Stimulated activated CD8-positive, alpha-beta memory T cell treated with anti-CD3 and anti-CD28 coated beads, Interleukin-4, amount 100 ng/mL, for 48 hours (primary cell): ENCODE measurements around the gene SLC2A6.
A peak's percentile ranks its signal among the peaks of the same experiment; 100 is the strongest.

ENCODE experiments used
- DNase-seq: peaks from one replicate; pipeline ENCODE4 v3.0.0-alpha.2; 2020

Gene SLC2A6

DNA sequence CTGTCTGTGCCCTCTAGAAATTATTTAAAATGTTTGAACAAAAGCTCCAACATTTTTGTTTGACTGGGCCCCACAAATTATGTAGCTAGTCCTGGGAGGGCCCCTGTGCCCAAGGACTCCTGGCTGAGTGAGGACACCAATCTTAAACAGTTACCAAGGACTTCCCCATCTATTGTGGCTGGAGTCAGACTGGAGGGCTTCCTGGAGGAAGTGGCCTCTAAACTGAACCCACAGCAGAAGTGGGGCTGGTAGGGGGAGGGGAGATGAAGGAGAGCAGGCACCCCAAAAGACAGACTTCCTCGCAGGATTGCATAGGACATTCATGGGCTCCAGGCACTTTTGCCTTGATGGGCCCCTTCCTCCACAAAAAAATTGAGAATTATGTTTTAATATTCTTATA is 48.7 kb downstream of the SLC2A6 start:
- DNase-seq, result no peak

GRCh38 chr9:133429641-133430161 is 49.2 kb downstream of the SLC2A6 start:
- DNase-seq, result peak; percentile 38

DNA sequence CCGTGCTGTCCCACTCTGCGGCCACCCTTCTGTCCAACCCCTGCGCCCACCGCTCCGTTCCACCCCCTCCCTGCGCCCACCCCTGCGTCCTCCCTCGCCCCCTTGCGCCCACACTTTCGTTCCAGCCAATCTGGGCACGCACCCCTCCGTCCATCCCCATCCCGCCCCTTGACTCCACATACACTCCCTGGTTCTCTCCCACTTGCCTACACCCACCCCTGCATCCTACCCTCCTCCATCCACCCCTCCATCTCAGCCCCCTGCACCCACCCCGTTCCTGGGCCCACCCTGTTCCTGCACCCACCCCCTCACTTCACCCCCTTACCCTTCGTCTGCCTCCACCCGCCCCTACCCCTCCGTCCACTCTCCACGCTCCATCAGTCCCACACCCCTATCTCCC is 49.7 kb downstream of the SLC2A6 start:
- no peak for DNase-seq

- no peak for DNase-seq
Observed at GRCh38 chr9:133428617-133429101, 50.2 kb downstream of the SLC2A6 start.

- no peak for DNase-seq
Observed at GRCh38 chr9:133427658-133428348, 51.1 kb downstream of the SLC2A6 start.

DNA sequence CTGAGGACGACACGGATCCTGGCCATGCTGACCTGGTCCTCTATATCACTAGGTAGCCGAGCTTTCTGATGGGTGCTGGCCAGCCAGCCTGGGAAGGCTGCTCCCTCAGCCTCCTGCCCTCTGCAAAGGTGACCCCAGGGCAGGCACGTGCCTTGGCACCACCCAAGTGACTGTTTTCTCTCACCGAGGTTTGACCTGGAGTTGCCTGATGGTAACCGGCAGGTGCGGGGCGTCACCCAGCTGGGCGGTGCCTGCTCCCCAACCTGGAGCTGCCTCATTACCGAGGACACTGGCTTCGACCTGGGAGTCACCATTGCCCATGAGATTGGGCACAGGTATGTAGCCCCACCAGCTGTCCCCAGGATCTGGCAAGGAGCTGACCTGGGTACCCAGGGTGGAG is 52.9 kb downstream of the SLC2A6 start:
- DNase-seq, result no peak

GRCh38 chr9:133425049-133425632 is 53.8 kb downstream of the SLC2A6 start:
- DNase-seq, result no peak

- DNase-seq, result no peak
Observed at GRCh38 chr9:133424187-133424586, 54.7 kb downstream of the SLC2A6 start.

- no peak for DNase-seq
Observed at GRCh38 chr9:133423216-133423615, 55.7 kb downstream of the SLC2A6 start.

DNA sequence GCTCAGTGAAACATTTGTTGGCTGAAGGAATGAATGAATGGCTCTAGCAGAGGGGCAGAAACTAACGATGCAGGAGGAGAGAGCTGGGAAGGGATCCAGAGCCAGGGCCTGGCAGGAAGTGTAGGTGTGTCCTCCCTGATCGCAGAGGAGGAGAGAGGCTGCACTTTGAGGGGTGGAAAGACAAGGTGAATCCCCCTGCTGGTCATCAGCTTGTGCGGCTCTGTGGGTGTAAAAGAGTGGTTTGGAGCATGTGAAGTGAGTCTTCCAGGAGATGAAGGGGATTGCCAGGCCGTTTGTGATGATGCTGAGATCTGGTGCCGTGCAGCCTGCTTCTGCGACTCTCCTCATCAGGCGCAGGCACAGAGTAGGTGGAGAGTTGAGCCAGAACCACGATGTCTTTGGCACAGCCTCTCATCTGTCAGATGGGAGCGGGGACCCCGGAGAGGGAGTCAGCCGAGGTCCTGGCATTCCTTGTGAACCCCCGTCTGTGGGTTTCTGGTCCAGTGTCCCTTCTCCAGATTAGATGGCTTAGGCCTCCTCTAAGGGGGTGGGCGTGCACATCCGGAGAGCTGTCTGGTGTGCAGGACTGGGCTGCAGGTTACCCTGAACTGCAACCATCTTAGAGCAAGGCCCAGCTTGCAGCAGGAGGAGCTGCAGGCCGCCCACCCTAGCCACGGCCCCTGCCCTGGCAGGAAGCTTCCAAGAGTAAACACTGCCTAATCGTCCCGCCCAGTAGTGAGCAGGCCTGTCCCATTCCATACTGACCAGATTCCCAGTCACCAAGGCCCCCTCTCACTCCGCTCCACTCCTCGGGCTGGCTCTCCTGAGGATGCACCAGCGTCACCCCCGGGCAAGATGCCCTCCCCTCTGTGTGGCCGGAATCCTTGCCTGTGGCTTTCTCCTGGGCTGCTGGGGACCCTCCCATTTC is 57.0 kb downstream of the SLC2A6 start, which contains the start of gene ADAMTS13:
ADAMTS13 (plus strand) TSS at position 753 of the 928 bp plus-strand sequence; CDS start at position 830, 77 bp downstream.
- DNase-seq, result peak; percentile 70
